Measurements from ENCODE around the gene FILIP1. TPM values are rescaled to one million over a fixed set of nuclear protein-coding genes. Genes with fewer than 3 reads are reported as not detected.

The FILIP1 gene
- total RNA-seq, 1 donor: under 0.01 TPM

GRCh38 chr6:75409928-75410327, 83.7 kb downstream of the FILIP1 start:
- Histone ChIP-seq H3K9me3 (ENCODE audit: low read depth, low read length) (no peaks in the 10 kb centered on the region), H3K4me1 (ENCODE audit: insufficient read depth, low read length) (no peaks in the 10 kb centered on the region), H3K4me3 (ENCODE audit: low read length) (no peak overlapping the region), H3K27me3 (ENCODE audit: insufficient read depth, low read length) (no peaks in the 10 kb centered on the region)

- Histone ChIP-seq H3K9me3 (ENCODE audit: low read depth, low read length) (no peaks in the 10 kb centered on the region), H3K4me3 (ENCODE audit: low read length) (no peak overlapping the region), H3K4me1 (ENCODE audit: insufficient read depth, low read length) (no peaks in the 10 kb centered on the region), H3K27me3 (ENCODE audit: insufficient read depth, low read length) (no peaks in the 10 kb centered on the region)
Measured at GRCh38 chr6:75409286-75409685, 84.3 kb downstream of the FILIP1 start.

- Histone ChIP-seq H3K4me3 (ENCODE audit: low read length) (no peak overlapping the region), H3K4me1 (ENCODE audit: insufficient read depth, low read length) (no peaks in the 10 kb centered on the region), H3K9me3 (ENCODE audit: low read depth, low read length) (no peaks in the 10 kb centered on the region), H3K27me3 (ENCODE audit: insufficient read depth, low read length) (no peaks in the 10 kb centered on the region)
Measured at GRCh38 chr6:75403563-75404080, 90.0 kb downstream of the FILIP1 start.

DNA sequence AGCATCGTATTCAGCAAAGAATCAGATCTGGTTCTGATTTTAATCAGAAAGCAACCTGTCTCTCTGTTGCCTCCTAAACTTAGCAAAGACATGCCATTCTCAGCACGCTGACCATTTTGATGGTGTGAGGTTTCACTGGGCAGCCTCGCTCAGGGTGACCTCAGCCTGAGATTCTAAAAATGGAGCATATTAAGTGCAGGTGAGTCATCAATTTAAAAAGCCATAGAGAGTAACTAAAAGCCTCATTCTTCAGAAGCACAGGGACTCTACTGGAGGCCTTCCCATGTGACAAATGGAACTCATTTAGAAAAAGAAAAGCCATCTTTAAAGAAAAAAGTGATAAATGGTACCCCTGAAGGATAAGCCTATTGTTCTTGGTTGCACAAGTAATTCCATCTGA, 91.3 kb downstream of the FILIP1 start:
- no peaks in the 10 kb centered on the region for H3K4me1 ChIP-seq (ENCODE audit: insufficient read depth, low read length)
- H3K4me3 ChIP-seq (ENCODE audit: low read length): no peak overlapping the region
- H3K9me3 ChIP-seq (ENCODE audit: low read depth, low read length): no peaks in the 10 kb centered on the region
- no peaks in the 10 kb centered on the region for H3K27me3 ChIP-seq (ENCODE audit: insufficient read depth, low read length)

DNA sequence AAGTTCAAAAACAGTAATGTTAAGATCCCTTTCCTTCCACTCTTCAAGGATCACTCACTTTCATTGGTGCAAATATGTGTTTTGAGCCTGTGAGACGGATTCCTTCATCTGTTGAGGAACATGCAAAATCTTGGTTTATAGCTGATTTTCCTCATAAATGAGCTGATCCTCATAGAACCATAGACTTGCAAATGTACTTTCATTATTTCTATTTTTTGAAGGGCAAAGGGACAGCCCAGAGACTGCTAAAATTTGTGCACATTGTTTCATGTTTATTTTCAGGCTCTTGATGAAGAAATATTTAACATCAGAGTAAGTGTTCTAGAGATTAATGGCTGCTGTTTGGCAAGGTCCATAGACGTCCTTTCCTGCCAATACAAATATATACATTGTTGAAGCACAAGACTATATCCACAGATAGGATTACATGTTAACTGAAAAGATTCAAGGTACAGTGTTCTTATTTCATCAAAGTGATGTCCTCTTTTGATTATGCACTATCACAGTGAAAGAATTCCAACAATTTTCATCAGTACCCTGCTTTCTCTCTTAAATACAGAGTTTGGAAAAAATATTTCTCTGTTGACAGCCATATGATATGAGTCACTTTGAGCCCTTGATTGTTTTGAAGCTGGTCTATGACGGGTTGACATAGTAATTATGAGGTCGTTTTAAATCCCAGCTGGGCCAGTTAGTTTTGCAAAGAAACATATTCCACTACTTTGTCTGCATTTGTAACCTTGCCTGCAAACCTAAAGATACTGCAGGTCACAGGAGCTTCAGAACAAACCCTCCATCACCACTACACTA, 95.7 kb downstream of the FILIP1 start:
- Histone ChIP-seq H3K4me1 (ENCODE audit: insufficient read depth, low read length) (no peaks in the 10 kb centered on the region), H3K9me3 (ENCODE audit: low read depth, low read length) (no peaks in the 10 kb centered on the region), H3K27me3 (ENCODE audit: insufficient read depth, low read length) (no peaks in the 10 kb centered on the region), H3K4me3 (ENCODE audit: low read length) (no peak overlapping the region)

- Histone ChIP-seq H3K27me3 (ENCODE audit: insufficient read depth, low read length) (no peaks in the 10 kb centered on the region), H3K4me3 (ENCODE audit: low read length) (no peak overlapping the region), H3K9me3 (ENCODE audit: low read depth, low read length) (no peaks in the 10 kb centered on the region), H3K4me1 (ENCODE audit: insufficient read depth, low read length) (no peaks in the 10 kb centered on the region)
Measured at GRCh38 chr6:75397171-75397570, 96.4 kb downstream of the FILIP1 start.

GRCh38 chr6:75396005-75396800, 97.4 kb downstream of the FILIP1 start:
- Histone ChIP-seq H3K27me3 (ENCODE audit: insufficient read depth, low read length) (no peaks in the 10 kb centered on the region), H3K4me1 (ENCODE audit: insufficient read depth, low read length) (no peaks in the 10 kb centered on the region), H3K4me3 (ENCODE audit: low read length) (no peak overlapping the region), H3K9me3 (ENCODE audit: low read depth, low read length) (no peaks in the 10 kb centered on the region)

DNA sequence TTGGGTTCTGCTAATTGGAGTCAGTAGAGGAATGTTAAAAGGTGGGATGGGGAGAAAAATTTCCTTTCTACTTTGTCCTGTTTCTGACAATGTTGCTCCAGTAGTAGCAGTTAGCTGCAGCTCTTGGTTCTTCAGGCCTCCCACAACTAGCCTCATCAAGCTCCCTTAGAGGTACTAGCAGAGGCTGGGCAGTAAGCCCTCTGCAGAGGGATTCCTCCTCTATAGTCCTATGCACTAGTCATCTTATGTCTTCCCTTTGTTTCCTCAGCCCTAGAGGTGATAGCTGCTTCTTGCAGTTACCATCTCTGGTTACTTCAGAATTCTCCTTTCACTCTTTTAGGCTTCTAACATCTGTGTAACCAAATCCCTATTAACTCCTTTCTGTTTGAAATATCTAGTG, 99.8 kb downstream of the FILIP1 start:
- H3K9me3 ChIP-seq (ENCODE audit: low read depth, low read length): no peaks in the 10 kb centered on the region
- no peak overlapping the region for H3K4me3 ChIP-seq (ENCODE audit: low read length)
- no peaks in the 10 kb centered on the region for H3K27me3 ChIP-seq (ENCODE audit: insufficient read depth, low read length)
- no peaks in the 10 kb centered on the region for H3K4me1 ChIP-seq (ENCODE audit: insufficient read depth, low read length)

DNA sequence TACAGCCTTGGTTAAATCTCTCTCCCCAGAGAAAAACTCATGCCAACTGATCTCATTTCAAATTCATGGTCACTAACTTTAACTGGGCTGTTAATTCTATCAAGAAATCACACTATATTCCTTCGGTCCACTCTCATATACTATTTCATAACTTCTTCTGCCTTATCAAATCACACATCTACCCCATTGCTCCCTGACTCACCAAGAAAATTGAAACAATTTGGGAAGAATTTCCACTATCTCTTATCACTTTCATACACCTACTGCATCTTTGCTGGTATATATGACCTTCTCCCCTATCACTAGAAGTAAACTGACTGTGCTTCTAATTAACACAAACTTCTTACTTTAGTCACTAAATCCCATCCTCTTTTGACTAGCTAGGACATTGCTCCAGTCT, 102.3 kb downstream of the FILIP1 start:
- Histone ChIP-seq H3K4me3 (ENCODE audit: low read length) (no peak overlapping the region), H3K9me3 (ENCODE audit: low read depth, low read length) (no peaks in the 10 kb centered on the region), H3K4me1 (ENCODE audit: insufficient read depth, low read length) (no peaks in the 10 kb centered on the region)

DNA sequence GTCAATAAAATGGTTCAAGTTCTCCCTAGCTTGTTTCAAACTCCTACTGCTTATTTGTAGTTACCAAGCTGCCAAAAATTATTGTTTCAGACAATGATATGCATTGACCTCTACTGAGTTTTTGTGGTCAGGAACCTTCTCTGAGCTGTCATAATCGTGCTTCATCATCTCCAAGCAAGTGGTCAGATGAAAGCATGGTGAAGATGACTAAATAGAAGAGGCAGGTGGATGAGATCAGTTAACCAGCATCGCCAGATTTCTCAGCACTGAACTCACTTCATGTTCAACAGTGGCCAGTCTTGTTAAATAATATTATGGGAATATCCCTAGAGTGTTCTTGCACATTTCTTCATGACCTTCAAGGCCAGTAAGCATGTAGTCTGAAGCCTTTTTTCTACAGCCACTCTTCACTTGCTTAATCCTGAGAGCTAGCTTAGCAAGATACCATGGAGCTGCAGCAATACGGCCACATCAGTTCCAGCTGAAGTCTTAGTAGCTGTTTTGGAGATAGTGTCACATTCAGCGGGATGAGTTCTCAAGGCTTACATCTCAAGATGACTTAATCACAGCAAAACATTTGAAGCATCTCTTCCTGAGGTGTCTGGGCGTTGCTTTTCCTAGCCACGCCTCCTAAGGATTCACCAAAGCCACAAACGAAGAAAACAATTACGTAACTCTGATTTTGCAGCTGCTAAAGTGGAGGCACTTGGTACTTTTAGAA, 107.4 kb downstream of the FILIP1 start:
- Histone ChIP-seq H3K4me1 (ENCODE audit: insufficient read depth, low read length) (no peaks in the 10 kb centered on the region), H3K27me3 (ENCODE audit: insufficient read depth, low read length) (no peaks in the 10 kb centered on the region), H3K4me3 (ENCODE audit: low read length) (no peak overlapping the region), H3K9me3 (ENCODE audit: low read depth, low read length) (no peaks in the 10 kb centered on the region)

More for the DNA sequence above, 102.3 kb downstream of the FILIP1 start:
- H3K27me3 ChIP-seq (ENCODE audit: insufficient read depth, low read length): no peaks in the 10 kb centered on the region

GRCh38 chr6:75384116-75384515, 109.5 kb downstream of the FILIP1 start:
- Histone ChIP-seq H3K27me3 (ENCODE audit: insufficient read depth, low read length) (no peaks in the 10 kb centered on the region), H3K4me3 (ENCODE audit: low read length) (no peak overlapping the region), H3K4me1 (ENCODE audit: insufficient read depth, low read length) (no peaks in the 10 kb centered on the region), H3K9me3 (ENCODE audit: low read depth, low read length) (no peaks in the 10 kb centered on the region)

- H3K4me1 ChIP-seq (ENCODE audit: insufficient read depth, low read length): no peaks in the 10 kb centered on the region
- no peak overlapping the region for H3K4me3 ChIP-seq (ENCODE audit: low read length)
- H3K27me3 ChIP-seq (ENCODE audit: insufficient read depth, low read length): no peaks in the 10 kb centered on the region
- H3K9me3 ChIP-seq (ENCODE audit: low read depth, low read length): no peaks in the 10 kb centered on the region
Measured at GRCh38 chr6:75382634-75382900, 111.0 kb downstream of the FILIP1 start.

- Histone ChIP-seq H3K4me1 (ENCODE audit: insufficient read depth, low read length) (no peaks in the 10 kb centered on the region), H3K27me3 (ENCODE audit: insufficient read depth, low read length) (no peaks in the 10 kb centered on the region), H3K4me3 (ENCODE audit: low read length) (no peak overlapping the region), H3K9me3 (ENCODE audit: low read depth, low read length) (no peaks in the 10 kb centered on the region)
Measured at GRCh38 chr6:75381877-75382633, 111.5 kb downstream of the FILIP1 start.

- Histone ChIP-seq H3K27me3 (ENCODE audit: insufficient read depth, low read length) (no peaks in the 10 kb centered on the region), H3K4me3 (ENCODE audit: low read length) (no peak overlapping the region), H3K9me3 (ENCODE audit: low read depth, low read length) (no peaks in the 10 kb centered on the region), H3K4me1 (ENCODE audit: insufficient read depth, low read length) (no peaks in the 10 kb centered on the region)
Measured at GRCh38 chr6:75379536-75379935, 114.1 kb downstream of the FILIP1 start.
